Measurements from ENCODE around the gene SCN1A. TPM values are rescaled to one million over a fixed set of nuclear protein-coding genes. Genes with fewer than 3 reads are reported as not detected.
"Not testable (repeated sequence)": the region's sequence is repeated elsewhere in the genome, so short reads cannot be mapped to it uniquely, and the experiment has no call there.

SCN1A gene
- total RNA-seq, 2 donors from 2014 or later, result 0.05 TPM; not detected in 1

GRCh38 chr2:165990846-165991245 is 137.0 kb downstream of the SCN1A start:
- H3K9ac ChIP-seq (ENCODE audit: low read depth in 2 of 2, low read length in 2 of 2), result no peak overlapping the region
- no peaks in the 10 kb centered on the region for H3K4me1 ChIP-seq
- no peak for DNase-seq
- TF ChIP-seq CTCF (IDR thresholded peaks at IDR 0.05), result no peak
- H3K27me3 ChIP-seq, result no peaks in the 10 kb centered on the region
- H3K4me3 ChIP-seq, result no peak overlapping the region
- intact Hi-C loops (cut with DNase I), result no loop called here
- no peaks in the 10 kb centered on the region for H3K9me3 ChIP-seq
- no peak overlapping the region for H3K27ac ChIP-seq
- H3K36me3 ChIP-seq, result no peaks in the 10 kb centered on the region

DNA sequence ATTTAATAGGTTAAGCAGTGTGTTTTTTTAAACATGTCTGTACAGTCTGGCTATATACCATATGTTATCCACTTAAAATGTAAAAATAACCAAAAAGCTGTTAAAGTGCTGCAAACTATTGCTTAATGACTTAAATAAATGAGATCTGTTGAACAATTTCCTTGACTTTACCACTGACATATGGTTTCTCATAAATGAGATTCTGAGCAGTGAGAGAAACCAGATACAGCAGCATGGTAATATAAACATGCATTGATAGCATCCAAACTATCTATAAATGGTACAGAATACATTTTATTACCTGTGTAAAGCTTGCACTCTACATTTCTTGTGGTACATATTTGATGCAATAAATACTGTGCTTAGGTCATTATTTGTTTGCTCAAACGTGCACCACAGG is 138.0 kb downstream of the SCN1A start:
- no peak for DNase-seq
- intact Hi-C loops (cut with DNase I), result no loop called here
- no peaks in the 10 kb centered on the region for H3K9me3 ChIP-seq
- H3K9ac ChIP-seq (ENCODE audit: low read depth in 2 of 2, low read length in 2 of 2), result no peak overlapping the region
- H3K27me3 ChIP-seq, result no peaks in the 10 kb centered on the region
- no peak for TF ChIP-seq CTCF (IDR thresholded peaks at IDR 0.05)
- no peak overlapping the region for H3K27ac ChIP-seq
- no peaks in the 10 kb centered on the region for H3K36me3 ChIP-seq
- no peak overlapping the region for H3K4me3 ChIP-seq
- H3K4me1 ChIP-seq, result no peaks in the 10 kb centered on the region

DNA sequence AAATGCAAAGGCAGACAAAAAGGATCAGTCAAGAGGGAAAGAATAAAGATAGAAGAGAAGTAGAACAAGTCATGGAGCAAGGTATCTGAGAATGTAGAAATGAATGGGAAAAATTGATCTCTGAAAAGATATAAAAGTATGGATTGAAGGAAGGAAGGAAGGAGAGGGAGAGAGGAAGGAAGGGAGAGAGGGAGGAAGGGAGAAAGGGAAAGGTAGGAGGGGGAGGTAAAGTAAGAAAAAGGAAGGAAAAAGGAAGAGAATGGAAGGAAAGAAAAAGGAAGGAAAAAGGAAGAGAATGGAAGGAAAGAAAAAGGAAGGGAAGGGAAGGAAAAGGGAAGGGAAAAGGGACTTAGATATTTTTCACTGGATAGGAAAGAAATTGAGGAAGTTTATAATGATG is 142.7 kb downstream of the SCN1A start:
- H3K36me3 ChIP-seq, result no peaks in the 10 kb centered on the region
- no peak overlapping the region for H3K9ac ChIP-seq (ENCODE audit: low read depth in 2 of 2, low read length in 2 of 2)
- H3K9me3 ChIP-seq, result no peaks in the 10 kb centered on the region
- no peak overlapping the region for H3K4me3 ChIP-seq
- intact Hi-C loops (cut with DNase I), result no loop called here
- no peak overlapping the region for H3K27ac ChIP-seq
- no peak for DNase-seq
- H3K4me1 ChIP-seq, result no peaks in the 10 kb centered on the region
- H3K27me3 ChIP-seq, result no peaks in the 10 kb centered on the region
- no peak for TF ChIP-seq CTCF (IDR thresholded peaks at IDR 0.05)

DNA sequence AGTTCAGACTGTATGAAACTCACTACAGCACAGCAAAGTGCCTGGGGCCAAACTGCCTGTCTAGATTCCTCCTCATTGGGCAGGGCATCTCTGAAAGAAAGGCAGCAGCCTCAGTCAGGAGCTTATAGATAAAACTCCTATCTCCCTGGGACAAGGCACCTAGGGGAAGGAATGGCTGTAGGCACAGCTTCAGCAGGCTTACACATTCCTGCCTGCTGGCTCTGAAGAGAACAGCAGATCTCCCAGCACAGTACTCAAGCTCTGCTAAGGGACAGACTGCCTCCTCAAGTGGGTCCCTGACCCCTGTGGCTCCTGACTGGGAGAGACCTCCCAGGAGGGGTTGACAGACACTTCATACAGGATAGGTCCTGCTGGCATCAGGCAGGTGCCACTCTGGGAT is 155.7 kb downstream of the SCN1A start:
- H3K27me3 ChIP-seq; DNase-seq; intact Hi-C loops (cut with DNase I); H3K4me3 ChIP-seq; H3K27ac ChIP-seq; H3K4me1 ChIP-seq; H3K36me3 ChIP-seq; H3K9me3 ChIP-seq; H3K9ac ChIP-seq (ENCODE audit: low read depth in 2 of 2, low read length in 2 of 2): not testable (repeated sequence)

DNA sequence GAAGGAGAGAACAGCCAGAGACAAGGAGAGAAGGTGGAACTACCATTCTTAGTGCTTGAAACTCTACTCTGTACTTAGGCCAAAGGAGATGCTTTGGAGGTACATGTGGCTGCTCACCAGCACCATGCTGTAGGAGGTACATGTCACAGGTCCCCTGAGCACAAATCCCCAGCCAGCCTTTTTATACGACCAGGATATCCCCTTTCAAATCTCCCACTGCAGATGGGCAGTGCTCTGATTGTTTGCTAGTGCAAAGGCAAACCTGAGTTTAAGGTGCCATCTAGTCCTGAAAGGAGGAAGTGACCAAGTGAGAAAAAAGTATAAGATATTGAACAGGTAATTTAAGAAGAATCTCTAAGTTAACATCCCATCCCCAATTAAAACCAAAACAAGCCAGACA is 157.2 kb downstream of the SCN1A start:
- intact Hi-C loops (cut with DNase I), result no loop called here
- H3K4me1 ChIP-seq, result no peaks in the 10 kb centered on the region
- no peaks in the 10 kb centered on the region for H3K27me3 ChIP-seq
- no peak overlapping the region for H3K27ac ChIP-seq
- no peaks in the 10 kb centered on the region for H3K36me3 ChIP-seq
- no peaks in the 10 kb centered on the region for H3K9me3 ChIP-seq
- no peak overlapping the region for H3K9ac ChIP-seq (ENCODE audit: low read depth in 2 of 2, low read length in 2 of 2)
- DNase-seq, result no peak
- TF ChIP-seq CTCF (IDR thresholded peaks at IDR 0.05), result no peak
- no peak overlapping the region for H3K4me3 ChIP-seq

- no peak for TF ChIP-seq CTCF (IDR thresholded peaks at IDR 0.05)
- Histone ChIP-seq H3K36me3 (no peaks in the 10 kb centered on the region), H3K27ac (no peak overlapping the region), H3K4me1 (no peaks in the 10 kb centered on the region), H3K27me3 (no peaks in the 10 kb centered on the region), H3K9ac (ENCODE audit: low read depth in 2 of 2, low read length in 2 of 2) (no peak overlapping the region), H3K9me3 (no peaks in the 10 kb centered on the region), H3K4me3 (no peak overlapping the region)
- intact Hi-C loops (cut with DNase I), result no loop called here
- no peak for DNase-seq
Observed at GRCh38 chr2:165969227-165969626, 158.6 kb downstream of the SCN1A start.

Measured in colonic mucosa (tissue), 4 donors.